SK-N-MC (cell line): ENCODE measurements around the gene PIK3R2.

Experiments used
- EZH2 ChIP-seq: fragments of 200-600 bp; sonication (generic); IDR thresholded peaks from one replicate; pipeline ENCODE4 v1.6.1; 2017; ENCODE audit warnings: antibody characterized with exemption
- POLR2AphosphoS5 ChIP-seq: IDR thresholded peaks from 2 replicates; pipeline ENCODE4 v1.6.1; 2012; ENCODE audit warnings: mild to moderate bottlenecking, low read depth, low read length, borderline replicate concordance

DNA sequence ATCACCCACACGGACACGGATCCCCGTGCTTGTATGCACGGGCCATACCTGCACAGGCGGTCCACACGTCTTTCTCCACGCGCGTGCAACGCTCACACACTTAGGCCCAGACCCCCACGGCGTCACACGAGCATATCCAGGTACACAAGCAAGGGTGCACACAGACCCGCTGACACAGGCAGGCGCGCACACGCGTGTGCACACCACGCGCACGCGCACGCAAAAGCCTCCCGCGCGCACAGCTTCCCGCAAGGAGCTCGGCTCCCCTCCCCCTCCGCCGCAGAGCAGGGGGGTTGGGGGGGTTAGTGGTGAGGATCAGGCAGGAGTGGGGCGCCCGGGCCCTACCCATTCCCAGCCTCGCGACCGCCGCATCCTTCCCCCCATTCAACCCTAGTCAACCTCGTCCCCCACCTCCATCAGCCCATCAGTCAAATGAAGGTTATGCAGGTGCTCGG, 50.5 kb downstream of the PIK3R2 start:
- no peak for TF ChIP-seq POLR2AphosphoS5
- TF ChIP-seq EZH2 = no peak
